HuH-7.5 (cell line): Measurements from ENCODE around the gene DLST.

ENCODE experiments used
- DNase-seq: peaks from one replicate; pipeline ENCODE4 v3.0.0; 2011; ENCODE audit warnings: low spot score

Gene DLST

GRCh38 chr14:74940956-74941565 is 59.3 kb downstream of the DLST start:
- DNase-seq: no peak

- DNase-seq: no peak
Measured at GRCh38 chr14:74941676-74942097, 60.0 kb downstream of the DLST start.

DNA sequence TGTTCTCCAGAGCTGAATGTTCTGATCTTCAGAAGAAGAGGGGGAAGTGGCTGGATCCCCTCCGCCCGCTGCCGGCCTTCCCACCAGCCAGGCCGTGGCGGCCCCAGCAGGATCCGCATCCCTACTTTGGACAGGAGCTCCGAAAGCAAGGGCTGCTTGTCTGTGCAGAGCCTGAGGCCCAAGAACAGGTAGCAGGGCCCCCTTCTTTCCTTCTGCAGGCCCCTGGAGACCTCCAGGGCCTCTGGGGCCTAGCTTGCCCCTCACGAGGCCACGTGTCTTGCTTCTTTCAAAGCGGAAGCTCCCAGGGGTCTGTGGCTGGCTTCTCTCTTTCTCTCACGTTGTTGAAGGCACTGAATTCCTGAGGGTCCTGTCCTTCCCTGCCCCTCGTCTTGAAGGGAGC is 60.5 kb downstream of the DLST start:
- no peak for DNase-seq

DNA sequence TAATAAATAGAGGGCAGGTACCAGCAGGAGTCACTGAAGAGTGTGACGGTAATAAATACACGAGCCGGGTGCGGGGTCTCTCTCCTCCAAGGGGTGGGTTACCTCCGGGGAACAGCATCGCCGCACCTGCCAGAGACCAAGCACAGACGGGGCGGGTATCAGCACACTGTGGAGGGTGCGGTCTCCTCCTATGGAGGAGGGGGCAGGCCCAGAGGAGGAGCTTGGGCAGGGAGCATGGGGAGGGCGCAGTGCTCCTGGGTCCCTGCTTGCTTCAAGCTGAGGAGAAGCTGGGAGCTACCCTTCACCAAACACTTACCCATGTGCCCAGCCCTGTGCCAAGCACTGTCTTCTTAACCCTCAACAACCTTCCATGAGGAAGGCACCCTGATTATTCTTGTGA is 60.9 kb downstream of the DLST start:
- DNase-seq: no peak

DNA sequence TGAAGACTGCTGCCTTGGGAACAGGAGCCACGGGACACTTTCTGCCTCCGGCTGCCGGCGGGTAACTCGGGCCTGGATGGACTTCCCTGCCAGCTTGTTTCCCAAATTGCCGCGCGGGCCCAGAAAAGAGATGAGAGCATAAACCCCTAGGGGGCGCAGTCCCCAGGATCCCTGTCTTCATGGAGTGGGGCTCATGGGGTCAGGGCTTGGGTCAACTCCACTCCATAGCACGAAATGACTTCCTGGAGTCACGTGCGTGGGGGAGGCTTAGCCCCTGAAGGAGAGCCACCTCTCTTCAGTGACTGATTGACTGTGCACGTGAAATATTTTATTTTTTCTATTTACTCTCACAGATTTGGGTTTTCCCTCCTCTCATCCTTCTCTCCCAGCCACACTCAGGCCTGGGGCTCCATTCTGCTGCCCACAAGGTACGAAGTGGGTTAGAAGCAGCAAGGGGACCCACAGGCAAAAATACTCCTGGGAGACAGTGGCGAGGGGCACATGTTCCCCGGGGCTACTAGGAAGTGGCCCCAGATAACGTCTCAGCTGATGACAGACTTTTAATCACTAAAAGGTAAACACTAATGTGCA is 63.6 kb downstream of the DLST start:
- peak; percentile 56 for DNase-seq

GRCh38 chr14:74945852-74946658 is 64.3 kb downstream of the DLST start:
- peak; percentile 92 for DNase-seq

- DNase-seq: no peak
Measured at GRCh38 chr14:74946659-74947281, 65.1 kb downstream of the DLST start.

- no peak for DNase-seq
Measured at GRCh38 chr14:74947353-74948227, 65.9 kb downstream of the DLST start.

DNA sequence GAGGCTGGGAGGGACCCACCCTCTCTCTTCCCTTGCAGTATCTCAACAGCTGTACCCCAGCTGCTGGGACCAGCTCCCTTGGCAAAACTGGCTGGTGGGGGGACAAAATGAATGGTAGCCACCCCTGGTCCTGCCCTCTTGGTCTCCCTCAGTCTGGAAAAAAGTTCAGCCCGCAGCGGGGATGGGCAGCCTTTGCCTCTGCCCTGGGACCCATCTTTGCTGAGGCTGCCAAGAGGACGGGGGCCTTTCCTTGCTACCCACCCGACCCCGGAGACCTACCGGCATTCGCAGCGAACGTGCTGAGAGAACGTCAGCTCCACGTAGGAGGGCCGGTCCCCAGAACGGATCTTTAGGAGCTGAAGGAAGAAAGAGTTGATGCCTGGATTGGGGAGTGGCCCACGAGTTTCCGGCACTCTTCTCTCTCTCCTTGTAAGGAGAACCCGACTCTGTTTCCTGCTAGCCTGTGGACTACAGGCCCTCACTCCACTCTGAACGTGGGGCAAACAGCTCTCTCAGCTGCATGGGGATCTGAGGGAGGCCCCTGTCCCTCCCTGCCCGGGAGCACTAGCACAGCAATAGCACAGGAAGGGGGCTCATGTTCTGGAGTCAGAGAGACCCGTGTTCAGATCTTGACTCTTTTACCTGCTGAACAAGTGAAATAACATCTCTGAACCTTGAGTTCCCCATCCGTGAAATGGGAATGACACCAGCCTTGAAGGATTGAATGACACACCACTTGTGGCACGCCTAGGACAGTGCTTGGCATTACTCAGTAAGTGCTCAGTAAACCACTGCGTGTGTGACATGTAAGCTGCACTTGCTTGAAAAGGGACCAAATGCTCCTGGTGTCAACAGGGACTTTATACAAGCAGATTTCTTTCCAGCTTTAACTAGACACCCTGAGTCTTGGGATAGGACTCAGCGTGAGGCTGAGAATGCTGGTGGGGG is 66.8 kb downstream of the DLST start:
- DNase-seq: no peak

- DNase-seq: no peak
Measured at GRCh38 chr14:74949191-74949601, 67.5 kb downstream of the DLST start.

GRCh38 chr14:74949859-74950573 is 68.3 kb downstream of the DLST start:
- no peak for DNase-seq

- DNase-seq: peak; percentile 78
Measured at GRCh38 chr14:74950795-74951442, 69.2 kb downstream of the DLST start.

- DNase-seq: no peak
Measured at GRCh38 chr14:74951443-74952179, 69.9 kb downstream of the DLST start.

DNA sequence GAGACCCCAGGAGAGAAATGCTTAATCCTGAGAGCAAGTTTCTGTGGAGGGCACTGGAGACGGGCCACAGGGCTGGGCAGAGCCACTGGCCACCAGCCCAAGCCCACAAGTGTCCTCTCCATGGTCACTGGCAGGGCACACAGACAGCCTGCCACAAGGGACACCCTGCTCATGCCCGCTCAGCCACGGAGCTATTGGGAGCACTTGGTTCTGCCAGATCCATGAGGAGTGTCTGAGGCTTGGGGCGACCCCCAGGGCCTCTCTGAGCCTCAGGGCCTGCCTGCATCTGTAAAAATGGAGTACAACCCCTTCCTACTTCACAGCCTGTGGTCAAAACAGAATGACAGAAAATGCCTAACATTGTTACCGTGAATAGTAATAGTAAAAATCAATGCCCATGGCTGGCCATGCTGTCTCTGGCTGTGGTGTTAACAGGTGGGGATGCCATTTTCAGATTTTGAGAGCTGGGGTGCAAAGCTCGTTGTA is 70.5 kb downstream of the DLST start:
- no peak for DNase-seq

DNA sequence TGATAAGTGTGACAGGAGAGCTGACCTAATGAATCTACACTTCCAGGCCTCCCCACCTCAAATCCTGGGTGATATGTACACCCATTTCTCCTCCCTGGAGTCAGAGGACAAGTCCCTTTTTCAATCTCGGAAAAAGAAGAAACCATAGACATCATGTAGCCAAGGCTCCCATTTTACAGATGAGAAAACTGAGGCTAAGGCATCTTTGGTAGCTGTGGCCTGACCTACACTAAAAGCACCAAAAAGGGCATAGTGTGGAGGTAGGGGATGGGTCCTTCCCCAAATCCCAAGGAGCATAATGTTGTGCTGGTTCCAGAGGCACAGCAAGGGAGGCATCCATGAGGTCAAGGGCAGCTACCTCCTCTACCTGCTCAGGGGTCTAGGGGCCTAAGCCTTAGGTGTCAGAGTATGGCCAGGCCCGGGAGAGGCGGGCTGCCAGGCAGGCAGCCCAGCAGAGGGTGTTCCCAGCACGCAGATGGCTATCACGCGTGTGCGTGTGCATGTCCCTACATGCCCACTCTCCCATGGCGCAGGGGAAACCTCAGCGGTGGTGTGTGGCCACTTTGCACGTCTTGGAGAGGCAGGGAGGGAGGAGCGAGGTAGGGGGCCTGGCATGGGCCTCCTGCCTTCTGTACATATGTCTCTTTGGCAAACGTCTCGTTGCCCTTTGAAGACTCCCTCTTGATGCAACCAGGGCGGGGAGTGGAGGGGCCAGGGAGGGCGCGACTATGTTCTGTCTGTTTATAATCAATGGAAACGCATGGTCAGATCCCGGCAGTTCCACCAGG is 71.2 kb downstream of the DLST start:
- no peak for DNase-seq
